Measurements from ENCODE around the gene C1orf174.
"Not testable (repeated sequence)": the region's sequence is repeated elsewhere in the genome, so short reads cannot be mapped to it uniquely, and the experiment has no call there.

The C1orf174 gene

DNA sequence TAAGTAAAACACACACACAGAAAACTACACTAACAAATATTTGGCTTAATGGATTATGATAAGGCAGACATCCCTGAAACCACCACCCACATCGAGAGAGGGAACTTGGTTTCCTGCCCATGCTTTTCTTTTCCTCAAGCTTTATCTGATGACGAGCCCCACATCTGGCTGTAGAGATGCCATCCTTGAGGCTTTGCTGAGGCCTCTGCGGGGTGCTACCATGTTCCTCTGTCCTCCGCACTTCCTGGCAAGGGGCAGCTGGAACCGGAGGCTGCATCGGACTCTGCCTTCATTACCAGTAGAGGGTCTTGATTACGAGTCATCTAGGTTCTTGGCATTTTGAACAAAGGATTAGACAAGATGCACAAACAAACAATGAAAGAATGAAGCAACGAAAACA, 21.7 kb upstream of the C1orf174 start:
- Histone ChIP-seq H3K9ac (ENCODE audit: low read length) (no peak overlapping the region), H2AFZ (ENCODE audit: low read depth, low read length, severe bottlenecking) (no peak overlapping the region), H3K9me2 (replicated peaks; ENCODE audit: insufficient read depth, low read length) (no peaks in the 10 kb centered on the region), H3K27me3 (ENCODE audit: low read length) (no peaks in the 10 kb centered on the region), H3K79me2 (ENCODE audit: insufficient read depth, low read length) (no peaks in the 10 kb centered on the region), H3K4me3 (ENCODE audit: insufficient read depth, low read length, poor library complexity, severe bottlenecking) (no peak overlapping the region), H4K20me1 (ENCODE audit: low read depth, low read length) (no peaks in the 10 kb centered on the region), H3K36me3 (ENCODE audit: low read length) (no peaks in the 10 kb centered on the region), H3K9me3 (ENCODE audit: insufficient read depth, low read length) (no peaks in the 10 kb centered on the region), H3K4me2 (ENCODE audit: low read depth, low read length, poor library complexity, severe bottlenecking) (no peak overlapping the region), H3K27ac (ENCODE audit: low read depth, low read length) (no peak overlapping the region), H3F3A (ENCODE audit: insufficient read depth) (no peaks in the 10 kb centered on the region)
- TF ChIP-seq, protein P1, sequence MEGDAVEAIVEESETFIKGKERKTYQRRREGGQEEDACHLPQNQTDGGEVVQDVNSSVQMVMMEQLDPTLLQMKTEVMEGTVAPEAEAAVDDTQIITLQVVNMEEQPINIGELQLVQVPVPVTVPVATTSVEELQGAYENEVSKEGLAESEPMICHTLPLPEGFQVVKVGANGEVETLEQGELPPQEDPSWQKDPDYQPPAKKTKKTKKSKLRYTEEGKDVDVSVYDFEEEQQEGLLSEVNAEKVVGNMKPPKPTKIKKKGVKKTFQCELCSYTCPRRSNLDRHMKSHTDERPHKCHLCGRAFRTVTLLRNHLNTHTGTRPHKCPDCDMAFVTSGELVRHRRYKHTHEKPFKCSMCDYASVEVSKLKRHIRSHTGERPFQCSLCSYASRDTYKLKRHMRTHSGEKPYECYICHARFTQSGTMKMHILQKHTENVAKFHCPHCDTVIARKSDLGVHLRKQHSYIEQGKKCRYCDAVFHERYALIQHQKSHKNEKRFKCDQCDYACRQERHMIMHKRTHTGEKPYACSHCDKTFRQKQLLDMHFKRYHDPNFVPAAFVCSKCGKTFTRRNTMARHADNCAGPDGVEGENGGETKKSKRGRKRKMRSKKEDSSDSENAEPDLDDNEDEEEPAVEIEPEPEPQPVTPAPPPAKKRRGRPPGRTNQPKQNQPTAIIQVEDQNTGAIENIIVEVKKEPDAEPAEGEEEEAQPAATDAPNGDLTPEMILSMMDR (IDR thresholded peaks at IDR 0.05; ENCODE audit: insufficient read depth, low read length, poor library complexity, severe bottlenecking), result no peak
- TF ChIP-seq EZH2phosphoT487 (conservative IDR thresholded peaks at IDR 0.05; ENCODE audit: low read length), result no peak

DNA sequence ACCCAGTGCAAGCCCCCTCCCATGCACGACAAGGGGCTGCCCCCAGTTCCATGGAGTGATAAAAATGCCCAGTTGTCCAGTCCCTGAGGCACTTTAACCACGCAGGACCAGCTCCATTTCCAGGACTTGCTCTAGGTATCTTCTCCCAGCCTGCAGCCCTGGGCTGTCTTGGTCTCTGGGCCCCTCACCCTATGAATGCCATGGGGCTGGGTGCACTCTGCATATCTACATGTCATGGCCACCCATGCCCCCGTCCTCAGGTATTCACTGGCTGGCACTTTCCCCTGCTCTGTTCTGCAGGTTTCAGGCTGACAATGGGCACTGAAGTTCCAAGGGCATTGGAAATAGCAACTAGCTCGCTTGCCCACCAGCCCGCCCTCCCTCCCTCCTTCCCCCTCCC, 19.6 kb upstream of the C1orf174 start:
- Histone ChIP-seq H3K9me2 (replicated peaks; ENCODE audit: insufficient read depth, low read length) (no peaks in the 10 kb centered on the region), H4K20me1 (ENCODE audit: low read depth, low read length) (no peaks in the 10 kb centered on the region)
- TF ChIP-seq, protein P1 (IDR thresholded peaks at IDR 0.05; ENCODE audit: insufficient read depth, low read length, poor library complexity, severe bottlenecking), result no peak
- TF ChIP-seq EZH2phosphoT487 (conservative IDR thresholded peaks at IDR 0.05; ENCODE audit: low read length), result no peak

GRCh38 chr1:3918966-3919611, 19.0 kb upstream of the C1orf174 start:
- no peaks in the 10 kb centered on the region for H3K9me3 ChIP-seq (ENCODE audit: insufficient read depth, low read length)
- no peak for TF ChIP-seq EZH2phosphoT487 (conservative IDR thresholded peaks at IDR 0.05; ENCODE audit: low read length)
- TF ChIP-seq, protein P1 (IDR thresholded peaks at IDR 0.05; ENCODE audit: insufficient read depth, low read length, poor library complexity, severe bottlenecking), result no peak
- no peak overlapping the region for H3K4me2 ChIP-seq (ENCODE audit: low read depth, low read length, poor library complexity, severe bottlenecking)
- no peaks in the 10 kb centered on the region for H3K36me3 ChIP-seq (ENCODE audit: low read length)
- no peaks in the 10 kb centered on the region for H4K20me1 ChIP-seq (ENCODE audit: low read depth, low read length)
- no peaks in the 10 kb centered on the region for H3K27me3 ChIP-seq (ENCODE audit: low read length)
- no peak overlapping the region for H3K4me3 ChIP-seq (ENCODE audit: insufficient read depth, low read length, poor library complexity, severe bottlenecking)
- H3K9ac ChIP-seq (ENCODE audit: low read length), result no peak overlapping the region
- no peaks in the 10 kb centered on the region for H3K9me2 ChIP-seq (replicated peaks; ENCODE audit: insufficient read depth, low read length)
- H2AFZ ChIP-seq (ENCODE audit: low read depth, low read length, severe bottlenecking), result no peak overlapping the region
- no peaks in the 10 kb centered on the region for H3K79me2 ChIP-seq (ENCODE audit: insufficient read depth, low read length)
- no peaks in the 10 kb centered on the region for H3F3A ChIP-seq (ENCODE audit: insufficient read depth)
- H3K27ac ChIP-seq (ENCODE audit: low read depth, low read length), result no peak overlapping the region

More for the DNA sequence above, 19.6 kb upstream of the C1orf174 start:
- Histone ChIP-seq H3K4me2 (ENCODE audit: low read depth, low read length, poor library complexity, severe bottlenecking) (no peak overlapping the region), H3K9ac (ENCODE audit: low read length) (no peak overlapping the region), H2AFZ (ENCODE audit: low read depth, low read length, severe bottlenecking) (no peak overlapping the region), H3K36me3 (ENCODE audit: low read length) (no peaks in the 10 kb centered on the region), H3K4me3 (ENCODE audit: insufficient read depth, low read length, poor library complexity, severe bottlenecking) (no peak overlapping the region), H3F3A (ENCODE audit: insufficient read depth) (no peaks in the 10 kb centered on the region), H3K9me3 (ENCODE audit: insufficient read depth, low read length) (no peaks in the 10 kb centered on the region), H3K27me3 (ENCODE audit: low read length) (no peaks in the 10 kb centered on the region), H3K27ac (ENCODE audit: low read depth, low read length) (no peak overlapping the region), H3K79me2 (ENCODE audit: insufficient read depth, low read length) (no peaks in the 10 kb centered on the region)

- H4K20me1 ChIP-seq (ENCODE audit: low read depth, low read length); H3K9me2 ChIP-seq (replicated peaks; ENCODE audit: insufficient read depth, low read length); H3F3A ChIP-seq (ENCODE audit: insufficient read depth); H3K4me3 ChIP-seq (ENCODE audit: insufficient read depth, low read length, poor library complexity, severe bottlenecking); H3K27ac ChIP-seq (ENCODE audit: low read depth, low read length); H3K27me3 ChIP-seq (ENCODE audit: low read length); H3K9me3 ChIP-seq (ENCODE audit: insufficient read depth, low read length); H3K4me2 ChIP-seq (ENCODE audit: low read depth, low read length, poor library complexity, severe bottlenecking); H3K79me2 ChIP-seq (ENCODE audit: insufficient read depth, low read length); H3K36me3 ChIP-seq (ENCODE audit: low read length); H3K9ac ChIP-seq (ENCODE audit: low read length); H2AFZ ChIP-seq (ENCODE audit: low read depth, low read length, severe bottlenecking): not testable (repeated sequence)
These were observed 18.3 kb upstream of the C1orf174 start for GRCh38 chr1:3918359-3918758.
